Fibroblast of lung (primary cell): ENCODE results near the gene TIFAB. TPM values are rescaled to one million over a fixed set of nuclear protein-coding genes. Genes with fewer than 3 reads are reported as not detected.
A peak's percentile ranks its signal among the peaks of the same experiment; 100 is the strongest.

Experiments used
- DNase-seq, 2 donors: peaks; one replicate each; pipeline versions ENCODE4 v3.0.0 to v3.0.0-alpha.2; 2010; ENCODE audit warnings: low read depth in 2 of 2
- H2AFZ ChIP-seq: 2 replicates; pipeline ENCODE4 v1.5.1; 2012; ENCODE audit warnings: low read length, control low read depth, inconsistent platforms
- H3K27ac ChIP-seq: 2 replicates; pipeline ENCODE4 v1.5.1; 2011; ENCODE audit warnings: low read length, control low read depth; ENCODE audit not compliant: insufficient read depth
- H3K27me3 ChIP-seq: 2 replicates; pipeline ENCODE4 v1.5.1; 2011; ENCODE audit warnings: mild to moderate bottlenecking, low read length; ENCODE audit not compliant: control insufficient read depth, insufficient read depth
- H3K36me3 ChIP-seq: 2 replicates; pipeline ENCODE4 v1.5.1; 2011; ENCODE audit warnings: low read length; ENCODE audit not compliant: control insufficient read depth, insufficient read depth
- H3K4me1 ChIP-seq: 2 replicates; pipeline ENCODE4 v1.5.1; 2011; ENCODE audit warnings: low read length; ENCODE audit not compliant: control insufficient read depth, insufficient read depth; ENCODE audit errors: extremely low read depth
- H3K4me2 ChIP-seq: 2 replicates; pipeline ENCODE4 v1.5.1; 2011; ENCODE audit warnings: low read length, control low read depth; ENCODE audit not compliant: insufficient read depth; ENCODE audit errors: extremely low read depth
- H3K4me3 ChIP-seq, 4 experiments: fragments of 200-600 bp in 1 of 4; sonication (generic) in 1 of 4; replicated peaks in 1 of 4; 2 replicates each; pipeline ENCODE4 v1.5.1; 2011 to 2016; ENCODE audit warnings: low read length in 4 of 4, low read depth in 3 of 4, mild to moderate bottlenecking in 3 of 4, control low read depth in 2 of 4, inconsistent platforms in 1 of 4, mixed read lengths in 1 of 4; ENCODE audit not compliant: insufficient read depth in 1 of 4; ENCODE audit errors: control extremely low read depth in 1 of 4
- H3K79me2 ChIP-seq: 2 replicates; pipeline ENCODE4 v1.5.1; 2012; ENCODE audit warnings: mild to moderate bottlenecking, low read length, inconsistent platforms; ENCODE audit not compliant: control insufficient read depth, insufficient read depth
- H3K9ac ChIP-seq: 2 replicates; pipeline ENCODE4 v1.5.1; 2011; ENCODE audit warnings: mild to moderate bottlenecking, low read length, control low read depth; ENCODE audit not compliant: insufficient read depth
- H3K9me3 ChIP-seq: 2 replicates; pipeline ENCODE4 v1.5.1; 2012; ENCODE audit warnings: low read depth, low read length; ENCODE audit not compliant: control insufficient read depth, insufficient read depth
- H4K20me1 ChIP-seq: 2 replicates; pipeline ENCODE4 v1.5.1; 2011; ENCODE audit warnings: low read length; ENCODE audit not compliant: control insufficient read depth, insufficient read depth; ENCODE audit errors: extremely low read depth
- CTCF ChIP-seq, 2 donors: IDR thresholded peaks in 1 of 2; conservative IDR thresholded peaks in 1 of 2; 1 replicate in 1 of 2; 2 replicates in 1 of 2; pipeline ENCODE4 v1.5.1; 2011 to 2012; ENCODE audit warnings: low read length in 2 of 2, control low read depth in 1 of 2, inconsistent platforms in 1 of 2, low read depth in 1 of 2, mild to moderate bottlenecking in 1 of 2
- EZH2 ChIP-seq: IDR thresholded peaks from 2 replicates; pipeline ENCODE4 v1.5.1; 2012; ENCODE audit warnings: low read length, control low read depth, mild to moderate bottlenecking; ENCODE audit errors: missing control alignments
- polyA plus RNA-seq, 2 donors: library from polyadenylated mRNA; depleted of rRNA in 1 of 2; stranded (reverse) in 1 of 2; unstranded in 1 of 2; fragments of >200 nt; gene quantifications; 2 replicates each; pipeline ENCODE4 v1.2.1, GENCODE V29; 2011 to 2012; ENCODE audit warnings: missing spikeins in 1 of 2
- total RNA-seq: library from RNA; depleted of rRNA; stranded (reverse); fragments of >200 nt; gene quantifications from 2 replicates; pipeline ENCODE4 v1.2.1, GENCODE V29; 2014

TIFAB gene
- total and polyA plus RNA-seq, 2 donors (not counting 1 experiment from before 2014, with no cell fraction given), result not detected

- Histone ChIP-seq H3K9me3 (no peaks in the 10 kb centered on the region), H3K79me2 (no peaks in the 10 kb centered on the region), H3K27me3 (no peaks in the 10 kb centered on the region), H3K4me1 (peaks cover 12% of the 10 kb centered on the region), H3K36me3 (no peaks in the 10 kb centered on the region), H3K4me3 (no peak overlapping the region), H4K20me1 (no peaks in the 10 kb centered on the region), H3K9ac (no peak overlapping the region), H3K27ac (no peak overlapping the region), H2AFZ (no peak overlapping the region), H3K4me2 (no peak overlapping the region)
- no peak for DNase-seq
- TF ChIP-seq CTCF (conservative IDR thresholded peaks at IDR 0.05 in 1 of 2, IDR thresholded peaks at IDR 0.05 in 1 of 2; ENCODE audit: low read depth in 1 of 2, low read length in 2 of 2) (no peak), EZH2 (no peak)
Observed at GRCh38 chr5:135491552-135492318, 39.6 kb upstream of the TIFAB start.

GRCh38 chr5:135491038-135491551 lies 38.9 kb upstream of the TIFAB start:
- Histone ChIP-seq H3K36me3 (no peaks in the 10 kb centered on the region), H3K27ac (no peak overlapping the region), H3K4me1 (peaks cover 12% of the 10 kb centered on the region), H4K20me1 (no peaks in the 10 kb centered on the region), H2AFZ (no peak overlapping the region), H3K9me3 (no peaks in the 10 kb centered on the region), H3K79me2 (no peaks in the 10 kb centered on the region), H3K4me2 (no peak overlapping the region), H3K9ac (no peak overlapping the region), H3K27me3 (no peaks in the 10 kb centered on the region), H3K4me3 (no peak overlapping the region)
- no peak for DNase-seq
- TF ChIP-seq CTCF (conservative IDR thresholded peaks at IDR 0.05 in 1 of 2, IDR thresholded peaks at IDR 0.05 in 1 of 2; ENCODE audit: low read depth in 1 of 2, low read length in 2 of 2) (no peak), EZH2 (no peak)

- no peak overlapping the region for H3K4me2 ChIP-seq
- no peak overlapping the region for H3K27ac ChIP-seq
- no peaks in the 10 kb centered on the region for H3K9me3 ChIP-seq
- TF ChIP-seq CTCF (conservative IDR thresholded peaks at IDR 0.05 in 1 of 2, IDR thresholded peaks at IDR 0.05 in 1 of 2; ENCODE audit: low read depth in 1 of 2, low read length in 2 of 2) (no peak), EZH2 (no peak)
- DNase-seq, result peak in 1 of 2 donors; percentile 25
- H4K20me1 ChIP-seq, result no peaks in the 10 kb centered on the region
- H3K4me1 ChIP-seq, result peaks cover 12% of the 10 kb centered on the region
- no peaks in the 10 kb centered on the region for H3K36me3 ChIP-seq
- no peak overlapping the region for H2AFZ ChIP-seq
- no peak overlapping the region for H3K9ac ChIP-seq
- no peaks in the 10 kb centered on the region for H3K79me2 ChIP-seq
- no peaks in the 10 kb centered on the region for H3K27me3 ChIP-seq
- no peak overlapping the region for H3K4me3 ChIP-seq
Observed at GRCh38 chr5:135490245-135491037, 38.3 kb upstream of the TIFAB start.
